Bone marrow (tissue), 2 donors: Measurements from ENCODE around the gene CTIF.

Source experiments
- DNase-seq, 2 donors: peaks; one replicate each; lab custom pipeline; 2025; lab: John Stamatoyannopoulos, UW

CTIF gene

DNA sequence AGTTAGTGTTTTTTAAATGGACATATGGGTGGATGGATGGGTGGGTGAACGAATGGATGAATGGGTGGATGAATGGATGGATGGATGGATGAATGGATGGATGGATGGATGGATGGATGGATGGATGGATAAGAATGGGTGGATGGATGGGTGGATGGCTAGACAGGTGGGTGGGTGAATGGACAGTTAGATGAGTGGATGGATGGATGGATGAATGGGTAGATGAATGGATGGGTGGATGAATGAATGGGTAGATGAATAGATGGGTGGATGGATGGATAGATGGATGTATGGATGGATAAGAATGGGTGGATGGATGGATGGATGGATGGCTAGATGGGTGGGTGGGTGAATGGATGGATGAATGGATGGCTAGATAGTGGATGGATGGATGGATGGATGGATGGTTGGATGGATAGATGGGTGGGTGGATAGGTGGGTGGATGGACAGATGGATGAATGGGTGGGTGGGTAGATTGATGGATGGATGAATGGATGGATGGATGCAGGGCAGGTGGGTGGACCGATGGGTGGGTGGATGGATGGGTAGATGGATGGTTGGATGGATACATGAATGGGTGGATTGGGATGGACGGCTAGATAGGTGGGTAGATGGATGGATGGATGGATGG lies 64.0 kb downstream of the CTIF start:
- no peak for DNase-seq

DNA sequence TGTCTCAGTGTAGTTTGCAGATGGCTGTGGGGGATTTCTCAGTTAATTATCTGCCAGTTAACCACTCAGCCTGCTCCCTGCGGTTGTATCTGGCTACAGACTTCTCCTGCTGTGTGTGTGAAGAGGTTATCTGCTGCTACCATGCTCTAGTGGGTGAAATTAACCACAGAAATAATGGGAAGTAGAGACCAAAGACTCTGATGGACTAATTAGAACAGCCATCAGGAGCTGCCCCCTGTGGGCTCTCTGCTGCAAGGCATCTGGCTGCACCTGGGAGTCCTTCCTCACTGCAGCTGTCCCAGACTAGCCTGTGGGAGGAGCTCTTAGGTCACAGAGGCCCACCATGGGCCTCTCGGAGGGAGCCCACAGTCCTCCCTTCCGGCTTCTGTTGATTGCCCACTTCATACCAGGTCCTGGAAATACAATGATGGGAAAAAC lies 66.6 kb downstream of the CTIF start:
- DNase-seq, result no peak

GRCh38 chr18:48607056-48607984 lies 68.5 kb downstream of the CTIF start:
- no peak for DNase-seq

- DNase-seq, result no peak
Measured at GRCh38 chr18:48608581-48608980, 69.8 kb downstream of the CTIF start.

DNA sequence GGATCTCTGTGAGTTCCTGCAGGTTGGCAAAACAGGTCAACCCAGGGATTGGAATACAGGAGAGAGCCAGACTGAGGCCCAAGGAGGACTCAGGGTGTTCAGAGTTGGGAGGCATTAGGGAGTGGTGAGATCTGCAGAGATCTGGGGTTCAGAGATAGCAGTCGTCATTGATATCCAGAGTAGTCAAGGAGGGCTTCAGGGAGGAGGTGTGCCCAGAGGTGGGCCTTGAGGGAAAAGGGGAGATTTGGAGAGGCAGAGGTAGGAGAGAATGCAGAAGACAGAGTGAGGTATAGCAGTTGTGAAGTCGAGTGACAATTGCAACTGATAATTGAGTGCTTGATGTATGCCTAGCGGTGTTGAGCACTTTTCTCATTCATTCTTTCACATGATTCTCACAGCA lies 70.3 kb downstream of the CTIF start:
- no peak for DNase-seq

- DNase-seq, result no peak
Measured at GRCh38 chr18:48609820-48610815, 71.3 kb downstream of the CTIF start.

- no peak for DNase-seq
Measured at GRCh38 chr18:48611203-48611602, 72.4 kb downstream of the CTIF start.

DNA sequence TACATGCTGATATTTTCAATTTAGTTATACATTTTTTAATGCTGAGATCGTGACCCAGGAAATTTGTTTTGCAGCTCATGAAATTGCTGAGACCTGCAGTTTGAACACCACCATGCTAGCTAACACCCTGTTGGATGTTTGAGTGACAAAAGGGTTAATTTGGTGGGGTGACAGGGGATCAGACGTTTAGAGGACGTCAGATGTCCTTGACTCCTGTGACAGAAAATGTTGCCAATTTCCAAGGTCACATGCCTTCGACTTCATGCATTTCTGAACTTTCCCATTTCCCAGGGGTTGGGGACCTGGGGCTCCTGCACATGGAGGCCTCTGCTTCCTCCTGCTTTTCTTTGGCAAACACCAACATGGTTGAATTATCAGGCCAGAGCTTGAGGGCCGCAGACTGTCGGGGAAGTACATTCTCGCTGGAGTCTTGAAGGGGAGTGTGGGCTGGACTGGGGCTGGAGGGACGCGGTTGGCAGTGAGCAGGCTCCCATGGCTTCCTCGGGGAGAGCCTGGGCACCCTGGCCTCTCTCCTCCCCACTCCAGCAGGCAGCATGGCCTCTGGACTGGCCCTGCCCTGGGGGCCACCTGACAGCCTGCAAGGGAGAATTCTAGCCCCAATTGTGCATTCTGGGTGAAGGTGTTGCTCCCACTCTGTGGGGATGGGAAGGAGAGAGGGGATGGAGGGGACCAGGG lies 73.1 kb downstream of the CTIF start:
- DNase-seq, result no peak

DNA sequence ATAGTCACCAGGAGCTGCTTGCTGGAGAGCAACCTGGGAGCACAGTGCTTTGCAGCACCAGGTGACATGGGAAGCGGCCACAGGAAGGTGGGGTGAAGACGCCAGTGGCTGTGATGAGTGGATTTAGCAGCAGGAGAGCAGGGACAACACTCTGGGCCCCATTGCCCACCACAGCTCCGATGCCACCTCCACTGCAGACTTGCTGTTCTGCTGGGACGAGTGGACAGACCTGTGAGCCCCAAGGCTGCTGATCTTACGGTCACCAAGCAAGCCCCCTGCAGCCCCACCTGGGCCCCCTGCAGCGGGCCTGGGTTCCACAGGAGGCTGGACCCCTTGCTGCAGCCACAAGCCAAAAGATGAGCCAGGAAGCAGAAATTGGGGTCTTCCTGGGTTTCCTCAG lies 73.7 kb downstream of the CTIF start:
- no peak for DNase-seq

- DNase-seq, result no peak
Measured at GRCh38 chr18:48612917-48613316, 74.1 kb downstream of the CTIF start.

- no peak for DNase-seq
Measured at GRCh38 chr18:48613589-48614404, 75.0 kb downstream of the CTIF start.

GRCh38 chr18:48615566-48616401 lies 77.0 kb downstream of the CTIF start:
- DNase-seq, result no peak

DNA sequence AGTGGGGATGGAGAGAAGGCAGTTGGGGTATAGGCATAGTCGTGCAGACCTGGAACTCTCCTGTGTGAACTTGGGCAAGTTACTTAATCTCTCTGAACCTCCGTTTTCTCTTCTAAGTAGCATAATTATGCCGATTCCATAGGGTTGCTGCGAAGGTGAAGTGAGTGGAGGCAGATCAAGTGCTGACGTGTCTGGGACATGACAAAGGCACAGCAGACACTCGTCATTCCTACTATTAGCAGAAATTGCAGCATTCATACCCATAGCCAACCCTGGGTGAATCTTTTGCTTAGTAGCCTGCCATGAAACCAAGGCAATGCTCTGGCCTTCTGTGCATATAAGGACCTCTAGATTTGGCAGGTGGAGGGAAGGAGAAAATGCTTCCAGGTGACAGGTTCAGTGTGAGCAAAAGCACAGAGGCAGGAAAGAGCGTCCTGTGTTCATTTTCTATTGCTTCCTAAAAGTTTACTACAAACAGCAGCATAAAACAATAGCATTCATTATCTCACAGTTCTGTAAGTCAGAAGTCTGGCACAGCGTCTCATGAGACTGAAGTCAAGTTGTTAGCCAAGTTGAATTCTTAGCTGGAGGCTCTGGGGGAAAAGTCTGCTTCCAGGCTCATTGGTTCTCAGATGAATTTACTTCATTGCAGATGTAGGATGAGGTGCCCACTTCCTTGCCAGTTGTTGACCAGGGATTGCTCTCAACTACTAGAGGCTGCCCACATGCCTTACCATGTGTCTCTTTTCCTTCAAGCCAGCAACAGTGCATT lies 77.8 kb downstream of the CTIF start:
- no peak for DNase-seq

DNA sequence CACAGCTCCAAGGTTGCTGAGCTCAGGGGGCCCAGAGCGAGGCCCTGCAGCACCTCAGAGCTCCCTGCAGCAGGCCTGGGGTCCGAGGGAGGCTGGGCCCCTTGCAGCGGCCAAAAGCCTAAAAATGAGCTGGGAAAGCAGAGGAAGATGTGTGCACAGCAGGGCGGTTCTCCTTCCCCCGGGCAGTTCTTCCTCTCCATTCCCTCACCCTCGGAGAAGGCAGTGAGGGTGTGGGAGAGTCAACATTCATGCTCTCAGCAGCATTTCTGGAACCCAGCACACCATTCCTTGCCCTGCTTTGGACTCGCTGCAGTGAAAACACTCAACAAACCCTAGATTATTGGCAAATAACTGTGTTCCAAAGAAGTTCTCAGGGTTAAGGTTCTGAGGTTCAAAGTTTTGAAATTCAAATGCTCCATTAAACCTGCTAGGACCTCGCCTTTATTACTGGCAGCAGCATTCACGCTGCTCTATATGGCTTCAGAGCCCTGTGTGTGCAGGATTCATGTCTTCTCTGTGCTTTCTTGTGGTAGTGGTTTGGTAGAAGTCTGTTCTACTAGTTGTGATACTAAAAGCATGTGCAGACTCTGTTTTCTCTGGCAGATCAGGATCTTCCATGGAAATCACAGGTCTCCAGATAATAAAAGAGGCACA lies 79.1 kb downstream of the CTIF start:
- no peak for DNase-seq

DNA sequence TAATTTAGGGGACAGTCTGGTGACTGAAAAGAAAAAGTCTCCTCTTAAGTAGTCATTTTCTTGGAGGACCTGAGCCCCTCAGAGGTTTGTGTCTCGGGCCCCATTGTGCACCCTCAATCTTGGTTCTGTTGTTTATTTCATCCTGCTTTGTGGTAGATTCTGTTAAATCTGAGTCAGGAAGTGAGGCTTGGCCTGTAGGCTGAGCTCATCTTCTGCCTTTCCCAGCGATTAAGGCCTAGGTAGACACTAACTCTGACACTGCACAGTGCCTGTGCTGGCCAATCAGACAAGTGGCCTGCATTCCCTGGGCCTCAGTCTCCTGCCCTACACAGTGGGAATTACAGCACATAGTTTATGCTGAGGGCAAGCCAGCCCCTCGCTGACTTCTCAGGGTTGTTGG lies 80.2 kb downstream of the CTIF start:
- DNase-seq, result no peak

- no peak for DNase-seq
Measured at GRCh38 chr18:48619501-48619900, 80.7 kb downstream of the CTIF start.

DNA sequence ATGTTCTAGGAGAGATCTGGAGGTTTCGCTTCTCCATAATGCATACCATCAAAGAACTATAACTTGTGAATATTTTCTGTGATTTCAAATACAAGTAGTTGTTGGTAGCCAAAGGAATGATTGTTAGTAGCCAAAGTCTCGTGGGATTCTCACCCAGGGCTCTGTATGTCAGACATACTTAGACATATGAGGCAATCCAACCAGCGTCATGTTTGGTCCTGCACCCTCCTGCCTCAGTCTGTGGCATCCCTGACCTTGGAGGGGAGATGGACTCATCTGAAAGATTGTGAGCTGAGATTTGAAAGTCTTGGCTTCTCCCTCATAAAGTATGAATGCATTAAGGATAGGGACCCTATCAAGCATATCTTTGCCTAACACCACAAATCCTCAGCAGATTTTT lies 81.2 kb downstream of the CTIF start:
- no peak for DNase-seq

- DNase-seq, result no peak
Measured at GRCh38 chr18:48621240-48621639, 82.4 kb downstream of the CTIF start.
